Fibroblast of peridontal ligament (primary cell): Measurements from ENCODE around the gene MIPOL1.
A peak's percentile ranks its signal among the peaks of the same experiment; 100 is the strongest.
"Not testable (repeated sequence)": the region's sequence is repeated elsewhere in the genome, so short reads cannot be mapped to it uniquely, and the experiment has no call there.

Experiments used
- DNase-seq: peaks from one replicate; pipeline ENCODE4 v3.0.0-alpha.2; 2010; ENCODE audit errors: extremely low read depth

MIPOL1 gene, protein sequence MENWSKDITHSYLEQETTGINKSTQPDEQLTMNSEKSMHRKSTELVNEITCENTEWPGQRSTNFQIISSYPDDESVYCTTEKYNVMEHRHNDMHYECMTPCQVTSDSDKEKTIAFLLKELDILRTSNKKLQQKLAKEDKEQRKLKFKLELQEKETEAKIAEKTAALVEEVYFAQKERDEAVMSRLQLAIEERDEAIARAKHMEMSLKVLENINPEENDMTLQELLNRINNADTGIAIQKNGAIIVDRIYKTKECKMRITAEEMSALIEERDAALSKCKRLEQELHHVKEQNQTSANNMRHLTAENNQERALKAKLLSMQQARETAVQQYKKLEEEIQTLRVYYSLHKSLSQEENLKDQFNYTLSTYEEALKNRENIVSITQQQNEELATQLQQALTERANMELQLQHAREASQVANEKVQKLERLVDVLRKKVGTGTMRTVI

GRCh38 chr14:37197421-37198272 lies at the start of gene MIPOL1:
Gene MIPOL1 (plus strand): TSS chr14:37197937. CDS start chr14:37247889, 49,952 bp downstream.
- peak; percentile 86 for DNase-seq

DNA sequence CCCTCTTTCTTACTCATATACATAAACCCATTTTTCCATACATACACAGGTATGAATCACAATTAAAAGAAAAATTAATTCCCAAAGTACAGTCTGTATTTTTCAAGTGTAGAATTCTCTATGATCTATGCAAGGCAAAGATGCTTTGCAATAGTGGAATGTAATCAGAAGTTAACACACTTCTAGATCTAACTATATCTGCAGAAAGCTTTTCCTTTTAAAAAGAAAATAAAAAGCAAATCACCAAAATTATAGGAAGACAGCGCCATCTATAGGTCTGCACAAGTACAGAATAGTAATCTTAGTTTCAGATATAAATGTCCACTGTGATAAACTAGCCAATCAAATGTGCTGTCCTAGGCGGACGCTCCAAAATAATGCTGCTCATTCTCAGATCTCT lies 47.3 kb upstream of the MIPOL1 start:
- DNase-seq = peak; percentile 81

DNA sequence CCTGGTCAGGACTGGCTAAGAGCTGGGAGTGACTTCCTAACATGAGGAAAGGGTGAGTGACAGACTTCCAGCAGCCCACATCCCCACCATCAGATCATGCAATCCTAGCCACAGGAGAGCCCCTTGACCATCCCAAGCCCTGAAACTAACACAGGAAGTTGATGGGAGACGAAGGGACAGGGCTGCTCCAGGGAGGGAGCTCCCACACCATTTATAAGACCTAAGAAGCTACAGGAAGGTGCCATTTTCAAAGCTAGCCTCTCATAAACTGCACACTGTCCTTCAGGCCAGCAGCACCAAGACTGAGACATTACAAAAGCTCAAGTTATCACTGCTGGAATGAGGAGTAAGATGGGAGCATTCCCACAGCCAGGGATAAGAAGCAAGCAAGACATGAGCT lies 44.7 kb upstream of the MIPOL1 start:
- no peak for DNase-seq

- DNase-seq = no peak
Measured at GRCh38 chr14:37153483-37153882, 44.3 kb upstream of the MIPOL1 start.

DNA sequence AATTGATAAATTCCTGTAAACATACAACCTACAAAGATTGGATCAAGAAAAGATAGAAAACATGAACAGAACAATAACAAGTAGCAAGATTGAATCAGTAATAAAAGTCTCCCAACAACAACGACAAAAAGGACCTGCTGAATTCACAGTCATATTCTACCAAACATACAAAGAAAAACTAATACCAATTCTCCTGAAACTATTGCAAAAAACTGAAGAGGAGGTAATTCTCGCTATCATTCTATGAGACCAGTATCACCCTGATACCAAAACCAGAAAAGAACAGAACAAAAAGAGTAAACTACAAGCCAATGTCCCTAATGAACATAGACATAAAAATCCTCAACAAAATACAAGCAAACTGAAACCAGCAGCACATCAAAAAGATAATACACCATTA lies 39.8 kb upstream of the MIPOL1 start:
- no peak for DNase-seq

DNA sequence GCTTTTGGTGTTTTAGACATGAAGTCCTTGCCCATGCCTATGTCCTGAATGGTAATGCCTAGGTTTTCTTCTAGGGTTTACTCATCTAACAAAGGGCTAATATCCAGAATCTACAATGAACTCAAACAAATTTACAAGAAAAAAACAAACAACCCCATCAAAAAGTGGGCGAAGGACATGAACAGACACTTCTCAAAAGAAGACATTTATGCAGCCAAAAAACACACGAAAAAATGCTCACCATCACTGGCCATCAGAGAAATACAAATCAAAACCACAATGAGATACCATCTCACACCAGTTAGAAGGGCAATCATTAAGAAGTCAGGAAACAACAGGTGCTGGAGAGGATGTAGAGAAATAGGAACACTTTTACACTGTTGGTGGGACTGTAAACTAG lies 35.4 kb upstream of the MIPOL1 start:
- DNase-seq = not testable (repeated sequence)

GRCh38 chr14:37165794-37166193 lies 31.9 kb upstream of the MIPOL1 start:
- DNase-seq = no peak

DNA sequence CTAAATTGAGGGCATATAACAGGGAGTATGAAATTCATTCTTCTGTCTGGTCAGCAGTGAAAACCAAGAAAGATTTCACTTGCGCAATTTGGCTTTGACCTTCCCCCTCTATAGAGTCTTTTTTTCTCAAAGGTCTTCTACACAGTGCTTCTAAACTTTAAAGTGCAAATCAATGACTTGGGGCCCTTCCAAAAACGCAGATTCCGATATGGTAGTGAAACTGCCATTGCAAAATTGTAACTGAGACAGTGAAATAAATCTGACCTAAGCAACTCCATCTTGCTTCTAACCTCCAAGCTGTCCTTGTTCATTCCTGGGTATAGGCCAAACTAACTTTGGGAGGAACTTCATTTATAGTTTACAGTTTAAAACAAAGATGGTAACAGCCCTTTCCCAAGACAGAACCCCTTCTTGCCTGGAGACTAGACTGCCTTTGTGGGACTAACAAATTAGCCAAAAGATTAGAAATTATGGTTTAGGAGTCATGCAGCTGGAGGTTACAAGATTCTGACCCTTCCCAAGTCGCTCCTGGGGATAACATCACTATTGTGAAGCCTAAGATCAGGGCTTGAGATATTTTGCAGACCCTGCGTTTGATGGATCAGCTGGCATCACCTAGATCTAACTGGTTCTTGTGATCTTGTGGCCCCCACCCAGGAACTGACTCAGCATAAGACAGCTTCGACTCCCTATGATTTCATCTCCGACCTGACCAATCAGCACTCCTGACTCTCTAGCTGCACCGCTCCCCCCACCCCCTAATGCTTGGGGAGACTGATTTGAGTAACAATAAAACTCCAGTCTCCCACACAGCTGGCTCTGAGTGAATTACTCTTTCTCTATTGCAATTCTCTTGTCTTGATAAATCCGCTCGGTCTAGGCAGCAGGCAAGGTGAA lies 30.3 kb upstream of the MIPOL1 start:
- no peak for DNase-seq

GRCh38 chr14:37168721-37169120 lies 29.0 kb upstream of the MIPOL1 start:
- DNase-seq = no peak

GRCh38 chr14:37170237-37170636 lies 27.5 kb upstream of the MIPOL1 start:
- DNase-seq = no peak

DNA sequence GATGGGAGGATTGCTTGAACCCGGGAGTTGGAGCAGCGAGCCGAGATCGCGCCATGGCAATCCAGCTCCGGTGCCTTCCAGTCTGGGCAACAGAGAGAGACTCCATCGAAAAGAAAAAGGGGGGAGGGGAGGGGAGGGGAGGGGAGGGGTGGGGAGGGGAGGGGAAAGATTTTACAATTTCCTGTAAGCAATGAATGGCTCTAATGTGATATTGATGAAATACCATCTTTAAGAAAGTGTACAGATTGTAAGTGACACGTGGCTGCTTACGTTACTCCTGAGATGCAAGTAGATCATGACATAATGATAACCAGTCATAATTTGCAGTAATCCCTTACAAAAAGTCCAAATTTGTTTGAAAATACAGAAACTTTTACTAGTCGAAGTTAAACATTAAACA lies 26.7 kb upstream of the MIPOL1 start:
- no peak for DNase-seq

DNA sequence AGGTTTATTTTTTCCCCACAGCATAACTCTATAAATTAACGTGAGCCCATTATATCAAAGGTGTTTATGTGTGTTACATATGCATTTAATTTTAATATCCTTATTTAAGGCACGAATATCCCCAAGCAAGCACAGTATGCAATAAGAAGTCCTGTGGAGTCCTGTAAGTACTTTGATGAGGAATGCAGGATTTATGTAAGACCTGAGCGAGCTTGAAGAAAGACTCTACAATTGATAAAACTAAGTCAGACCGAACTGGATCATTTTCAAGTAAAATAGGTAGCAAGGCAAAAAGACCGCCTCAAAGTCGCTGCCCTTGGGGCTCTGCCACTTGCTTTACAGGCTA lies 26.1 kb upstream of the MIPOL1 start:
- DNase-seq = no peak

DNA sequence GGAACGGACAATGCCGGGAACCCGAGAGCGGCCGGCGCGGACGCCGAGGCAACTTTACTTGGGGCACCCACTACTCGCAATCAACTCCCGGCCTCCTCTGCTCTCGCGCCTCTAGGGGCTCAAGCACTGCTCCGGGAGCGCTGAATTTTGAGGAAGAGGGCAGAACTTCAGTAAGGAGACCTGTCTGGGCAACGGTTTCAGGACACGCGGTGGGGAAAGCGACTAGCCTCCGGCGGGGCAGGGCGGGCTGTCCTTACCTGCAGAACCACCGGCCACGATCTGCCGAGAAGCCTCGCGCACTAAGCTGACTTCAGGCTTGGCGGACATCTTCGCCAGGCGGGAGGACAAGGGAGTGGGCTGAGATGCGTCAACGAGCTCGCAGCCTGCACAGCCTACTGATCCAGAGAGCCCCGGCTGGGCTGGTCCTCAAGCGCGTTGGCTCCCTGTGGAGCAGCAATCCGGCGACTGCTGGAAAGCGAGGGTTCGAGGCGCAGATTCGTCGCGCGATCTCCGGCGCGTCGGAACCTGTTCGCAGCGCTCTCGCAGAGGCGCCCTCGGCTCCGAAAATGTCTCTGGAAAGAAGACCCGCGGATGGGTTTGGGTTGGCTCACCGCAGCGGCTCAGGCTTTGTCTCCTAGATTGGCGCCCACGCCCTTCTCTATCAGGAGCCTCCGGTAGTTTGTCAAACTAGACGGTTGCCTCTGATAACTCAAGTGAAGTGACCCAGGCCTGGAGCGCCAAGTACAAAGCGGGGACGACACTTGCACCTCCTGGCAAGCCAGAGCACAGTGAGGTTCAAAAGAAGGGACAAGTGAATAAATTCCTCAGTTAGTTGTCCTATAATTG lies 25.5 kb upstream of the MIPOL1 start, which contains the start of gene SLC25A21:
SLC25A21 (minus strand) TSS at position 583 of the 846 bp plus-strand sequence.
- DNase-seq = peak; percentile 82

- no peak for DNase-seq
Measured at GRCh38 chr14:37172936-37173614, 24.7 kb upstream of the MIPOL1 start.

DNA sequence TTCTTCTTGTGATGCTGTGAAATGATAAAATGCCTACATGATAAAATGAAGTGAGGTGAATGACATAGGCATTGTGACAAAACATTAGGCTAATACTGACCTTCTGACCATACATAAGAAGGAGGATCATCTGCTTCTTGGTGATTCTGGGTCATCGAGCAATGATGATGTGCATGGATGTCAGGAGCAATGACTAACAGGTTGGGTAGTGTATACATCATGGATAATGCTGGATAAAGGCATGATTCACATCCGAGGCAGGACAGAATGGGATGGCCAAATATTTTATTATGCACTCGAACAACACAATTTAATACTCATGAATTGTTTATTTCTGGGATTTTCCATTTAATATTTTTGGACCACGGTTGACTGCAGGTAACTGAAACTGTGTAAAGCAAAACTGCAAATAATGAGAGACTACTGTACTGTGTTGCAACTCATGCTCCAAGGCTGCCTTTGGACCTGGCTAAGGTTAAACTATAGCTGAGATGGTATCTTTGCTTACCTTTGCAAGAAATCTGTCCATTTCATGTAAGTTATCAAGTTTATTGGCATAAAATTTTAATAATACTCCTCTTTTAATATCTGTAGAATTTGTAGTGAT lies 17.7 kb upstream of the MIPOL1 start:
- DNase-seq = no peak

- not testable (repeated sequence) for DNase-seq
Measured at GRCh38 chr14:37180886-37181285, 16.9 kb upstream of the MIPOL1 start.

DNA sequence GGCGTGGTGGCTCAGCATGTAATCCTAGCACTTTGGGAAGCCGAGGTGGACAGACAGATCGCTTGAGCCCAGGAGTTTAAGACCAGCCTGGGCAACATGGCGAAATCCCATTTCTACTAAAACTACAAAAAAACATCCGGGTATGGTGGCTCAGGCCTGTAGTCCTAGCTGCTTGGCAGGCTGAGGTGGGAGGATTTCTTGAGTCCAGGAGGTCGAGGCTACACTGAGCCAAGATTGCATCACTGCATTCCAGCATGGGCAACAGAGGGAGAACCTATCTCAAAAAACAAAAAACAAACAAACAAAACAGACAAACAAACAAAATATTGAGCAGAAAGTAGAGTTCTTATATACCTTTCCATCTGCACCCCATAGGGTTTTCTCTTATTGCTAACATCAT lies 16.3 kb upstream of the MIPOL1 start:
- no peak for DNase-seq

GRCh38 chr14:37184520-37184919 lies 13.2 kb upstream of the MIPOL1 start:
- not testable (repeated sequence) for DNase-seq

GRCh38 chr14:37185670-37186069 lies 12.1 kb upstream of the MIPOL1 start:
- no peak for DNase-seq

GRCh38 chr14:37186865-37187264 lies 10.9 kb upstream of the MIPOL1 start:
- DNase-seq = no peak
